Astrocyte (in vitro differentiated cells and primary cell): ENCODE measurements around the gene CYP3A4. TPM values are rescaled to one million over a fixed set of nuclear protein-coding genes. Genes with fewer than 3 reads are reported as not detected.
"Not testable (repeated sequence)": the region's sequence is repeated elsewhere in the genome, so short reads cannot be mapped to it uniquely, and the experiment has no call there.

Experiments used
- DNase-seq: peaks from one replicate; pipeline ENCODE4 v3.0.0-alpha.2; 2010; ENCODE audit warnings: low read depth
- FAIRE-seq: peaks from 2 replicates; lab custom pipeline; 2011; peaks lifted over from hg19 to GRCh38; lab: Jason Lieb, UNC
- H2AFZ ChIP-seq: 2 replicates; pipeline ENCODE4 v1.6.0; 2012; ENCODE audit warnings: low read depth, low read length, inconsistent platforms
- H3K27ac ChIP-seq: 2 replicates; pipeline ENCODE4 v1.5.1; 2011; ENCODE audit warnings: low read depth, low read length, inconsistent platforms
- H3K27me3 ChIP-seq: 2 replicates; pipeline ENCODE4 v1.6.0; 2011; ENCODE audit warnings: low read length, inconsistent platforms; ENCODE audit not compliant: insufficient read depth
- H3K36me3 ChIP-seq: 2 replicates; pipeline ENCODE4 v1.5.1; 2011; ENCODE audit warnings: low read length, inconsistent platforms; ENCODE audit not compliant: insufficient read depth
- H3K4me1 ChIP-seq: 2 replicates; pipeline ENCODE4 v1.5.1; 2011; ENCODE audit warnings: low read length, inconsistent platforms; ENCODE audit not compliant: insufficient read depth
- H3K4me2 ChIP-seq: 2 replicates; pipeline ENCODE4 v1.6.0; 2012; ENCODE audit warnings: low read length, inconsistent platforms
- H3K4me3 ChIP-seq: 2 replicates; pipeline ENCODE4 v1.5.1; 2011; ENCODE audit warnings: low read depth, mild to moderate bottlenecking, low read length, inconsistent platforms; ENCODE audit not compliant: insufficient read depth
- H3K79me2 ChIP-seq: 2 replicates; pipeline ENCODE4 v1.6.0; 2012; ENCODE audit warnings: mild to moderate bottlenecking, low read length, inconsistent platforms; ENCODE audit not compliant: insufficient read depth
- H3K9ac ChIP-seq: 2 replicates; pipeline ENCODE4 v1.6.0; 2012; ENCODE audit warnings: mild to moderate bottlenecking, low read length, inconsistent platforms
- H3K9me3 ChIP-seq: 2 replicates; pipeline ENCODE4 v1.5.1; 2012; ENCODE audit warnings: low read depth, mild to moderate bottlenecking, low read length, inconsistent platforms; ENCODE audit not compliant: insufficient read depth
- H4K20me1 ChIP-seq: 2 replicates; pipeline ENCODE4 v1.6.0; 2012; ENCODE audit warnings: low read length, inconsistent platforms; ENCODE audit not compliant: insufficient read depth
- H3K27ac Mint-ChIP-seq: one replicate; pipeline ENCODE4 v1.8.0; 2021; ENCODE audit warnings: mild to moderate bottlenecking, mixed read lengths; ENCODE audit not compliant: unreplicated experiment
- H3K27me3 Mint-ChIP-seq: one replicate; pipeline ENCODE4 v1.8.0; 2021; ENCODE audit warnings: low read depth, mixed read lengths; ENCODE audit not compliant: unreplicated experiment
- H3K36me3 Mint-ChIP-seq: one replicate; pipeline ENCODE4 v1.8.0; 2021; ENCODE audit warnings: low read depth, mixed read lengths; ENCODE audit not compliant: unreplicated experiment
- H3K4me1 Mint-ChIP-seq: one replicate; pipeline ENCODE4 v1.8.0; 2021; ENCODE audit warnings: low read depth, mixed read lengths; ENCODE audit not compliant: unreplicated experiment
- H3K4me3 Mint-ChIP-seq: one replicate; pipeline ENCODE4 v1.8.0; 2021; ENCODE audit warnings: mild to moderate bottlenecking, moderate library complexity, mixed read lengths; ENCODE audit not compliant: unreplicated experiment
- H3K9me3 Mint-ChIP-seq: one replicate; pipeline ENCODE4 v1.8.0; 2021; ENCODE audit warnings: mild to moderate bottlenecking, mixed read lengths; ENCODE audit not compliant: unreplicated experiment
- CTCF ChIP-seq: IDR thresholded peaks from 2 replicates; pipeline ENCODE4 v1.5.1; 2011; ENCODE audit warnings: low read depth, mild to moderate bottlenecking, inconsistent platforms, low read length, moderate library complexity; ENCODE audit not compliant: insufficient read depth
- EZH2 ChIP-seq: IDR thresholded peaks from 2 replicates; pipeline ENCODE4 v1.6.1; 2012; ENCODE audit warnings: mild to moderate bottlenecking, low read length, inconsistent platforms; ENCODE audit not compliant: insufficient read depth
- total RNA-seq: library from RNA; stranded (reverse); gene quantifications from 2 replicates; pipeline ENCODE4 v1.2.1, GENCODE V29; 2021

Gene CYP3A4
- total RNA-seq, 1 donor from 2014 or later = not detected

GRCh38 chr7:99728615-99729014 lies 55.4 kb downstream of the CYP3A4 start:
- H3K27me3 Mint-ChIP-seq = peaks cover 6% of the 10 kb centered on the region
- no peak overlapping the region for H3K27ac ChIP-seq
- H3K79me2 ChIP-seq = no peaks in the 10 kb centered on the region
- no peaks in the 10 kb centered on the region for H3K9me3 ChIP-seq
- H3K36me3 Mint-ChIP-seq = peaks cover 4% of the 10 kb centered on the region
- FAIRE-seq (no peak), DNase-seq (no peak)
- H4K20me1 ChIP-seq = no peaks in the 10 kb centered on the region
- H3K4me3 Mint-ChIP-seq = no peak overlapping the region
- H2AFZ ChIP-seq = no peak overlapping the region
- TF ChIP-seq CTCF (no peak), EZH2 (no peak)
- no peak overlapping the region for H3K4me3 ChIP-seq
- H3K4me2 ChIP-seq = no peak overlapping the region
- H3K27me3 ChIP-seq = peaks cover 2% of the 10 kb centered on the region
- no peaks in the 10 kb centered on the region for H3K9me3 Mint-ChIP-seq
- no peaks in the 10 kb centered on the region for H3K4me1 Mint-ChIP-seq
- H3K9ac ChIP-seq = no peak overlapping the region
- H3K27ac Mint-ChIP-seq = no peak overlapping the region
- no peaks in the 10 kb centered on the region for H3K4me1 ChIP-seq
- no peaks in the 10 kb centered on the region for H3K36me3 ChIP-seq

- not testable (repeated sequence) for H3K36me3 ChIP-seq, H3K4me1 ChIP-seq, FAIRE-seq, H3K9me3 Mint-ChIP-seq, H3K4me3 ChIP-seq, H3K4me3 Mint-ChIP-seq, H3K36me3 Mint-ChIP-seq, H3K4me1 Mint-ChIP-seq, H3K79me2 ChIP-seq, H3K9me3 ChIP-seq, H4K20me1 ChIP-seq, H3K27ac ChIP-seq, H3K9ac ChIP-seq, H3K27me3 ChIP-seq, H2AFZ ChIP-seq, H3K27ac Mint-ChIP-seq, DNase-seq, H3K4me2 ChIP-seq
- H3K27me3 Mint-ChIP-seq = peaks cover 16% of the 10 kb centered on the region
Measured at GRCh38 chr7:99723201-99723600, 60.8 kb downstream of the CYP3A4 start.

DNA sequence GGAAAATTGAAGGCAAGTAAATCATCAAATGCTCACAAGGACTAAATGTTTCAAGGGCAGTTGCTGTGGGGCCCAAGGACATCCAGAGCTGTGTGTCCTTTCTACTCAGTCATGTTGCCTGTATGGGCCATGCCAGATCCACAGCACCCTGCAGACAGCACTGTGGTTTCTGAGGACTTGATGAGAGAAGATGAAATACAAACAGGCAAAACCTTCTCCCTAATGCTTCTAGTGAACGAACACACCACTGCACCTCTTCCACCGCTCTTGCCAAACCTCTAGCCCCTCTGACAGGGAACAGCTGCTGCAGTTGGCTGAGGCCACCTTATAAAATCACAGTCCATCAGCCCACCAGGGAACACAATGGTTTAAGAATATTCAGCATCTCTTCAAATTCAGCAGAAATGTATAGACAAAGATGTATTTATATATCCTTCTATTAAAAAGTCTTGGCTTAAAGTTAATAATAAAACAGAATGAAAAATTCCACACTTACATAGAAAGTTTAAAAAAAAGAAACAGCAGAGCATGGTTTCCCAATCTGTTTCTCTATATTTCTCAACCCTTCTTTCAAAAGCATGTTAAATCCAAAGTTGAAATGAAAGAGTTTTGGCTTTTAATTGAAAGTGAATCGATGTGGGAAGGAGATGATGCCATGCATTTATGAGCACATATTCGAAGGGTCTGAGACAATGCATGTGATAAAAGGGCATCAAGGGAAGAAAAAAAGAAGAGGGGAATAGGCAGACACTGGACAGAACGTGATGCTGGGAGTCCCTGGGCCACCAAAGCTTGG lies 63.0 kb downstream of the CYP3A4 start:
- no peak overlapping the region for H3K4me3 Mint-ChIP-seq
- Histone ChIP-seq H3K4me2 (no peak overlapping the region), H3K9me3 (no peaks in the 10 kb centered on the region), H3K36me3 (no peaks in the 10 kb centered on the region), H3K4me3 (no peak overlapping the region), H3K27ac (no peak overlapping the region), H3K79me2 (no peaks in the 10 kb centered on the region), H2AFZ (no peak overlapping the region), H3K4me1 (no peaks in the 10 kb centered on the region), H3K27me3 (no peaks in the 10 kb centered on the region), H4K20me1 (no peaks in the 10 kb centered on the region), H3K9ac (no peak overlapping the region)
- no peaks in the 10 kb centered on the region for H3K4me1 Mint-ChIP-seq
- TF ChIP-seq CTCF (no peak), EZH2 (no peak)
- peaks cover 16% of the 10 kb centered on the region for H3K27me3 Mint-ChIP-seq
- FAIRE-seq (no peak), DNase-seq (no peak)
- H3K27ac Mint-ChIP-seq = no peak overlapping the region
- H3K36me3 Mint-ChIP-seq = no peaks in the 10 kb centered on the region
- no peaks in the 10 kb centered on the region for H3K9me3 Mint-ChIP-seq
